Keratinocyte (primary cell): ENCODE measurements around the gene KCNB1. TPM values are rescaled to one million over a fixed set of nuclear protein-coding genes. Genes with fewer than 3 reads are reported as not detected.

Experiments used
- DNase-seq: peaks from one replicate; pipeline ENCODE4 v3.0.0-alpha.2; 2011; ENCODE audit warnings: low read depth, missing footprints, low spot score
- FAIRE-seq: peaks from 2 replicates; lab custom pipeline; 2011; peaks lifted over from hg19 to GRCh38; lab: Jason Lieb, UNC
- H2AFZ ChIP-seq: 2 replicates; pipeline ENCODE4 v1.6.0; 2012; ENCODE audit warnings: low read length, control low read depth, inconsistent platforms; ENCODE audit not compliant: control insufficient read depth
- H3K27ac ChIP-seq: 2 replicates; pipeline ENCODE4 v1.5.1; 2011; ENCODE audit warnings: low read length; ENCODE audit not compliant: control insufficient read depth, insufficient read depth
- H3K27me3 ChIP-seq: 3 replicates; pipeline ENCODE4 v1.6.0; 2011; ENCODE audit warnings: low read length; ENCODE audit not compliant: control insufficient read depth, insufficient read depth; ENCODE audit errors: extremely low read depth
- H3K36me3 ChIP-seq, 2 experiments: 2 replicates in 1 of 2; 3 replicates in 1 of 2; pipeline ENCODE4 v1.5.1; 2011; ENCODE audit warnings: low read length in 2 of 2, mild to moderate bottlenecking in 1 of 2; ENCODE audit not compliant: control insufficient read depth in 2 of 2, insufficient read depth in 2 of 2; ENCODE audit errors: extremely low read depth in 1 of 2
- H3K4me1 ChIP-seq: 3 replicates; pipeline ENCODE4 v1.5.1; 2011; ENCODE audit warnings: low read length; ENCODE audit not compliant: control insufficient read depth, insufficient read depth; ENCODE audit errors: extremely low read depth
- H3K4me2 ChIP-seq: 3 replicates; pipeline ENCODE4 v1.6.0; 2011; ENCODE audit warnings: low read depth, low read length; ENCODE audit not compliant: control insufficient read depth, insufficient read depth; ENCODE audit errors: extremely low read depth
- H3K4me3 ChIP-seq, 3 experiments: fragments of 200-600 bp in 1 of 3; sonication (generic) in 1 of 3; 2 replicates in 2 of 3; 3 replicates in 1 of 3; pipeline ENCODE4 v1.5.1; 2011 to 2016; ENCODE audit warnings: low read length in 3 of 3, mild to moderate bottlenecking in 3 of 3, control low read depth in 2 of 3, inconsistent platforms in 1 of 3, low read depth in 1 of 3, mixed read lengths in 1 of 3, mixed run types in 1 of 3, moderate library complexity in 1 of 3; ENCODE audit not compliant: control insufficient read depth in 2 of 3, insufficient read depth in 2 of 3; ENCODE audit errors: extremely low read depth in 1 of 3
- H3K79me2 ChIP-seq: 2 replicates; pipeline ENCODE4 v1.6.0; 2012; ENCODE audit warnings: low read length; ENCODE audit not compliant: control insufficient read depth, insufficient read depth
- H3K9ac ChIP-seq: 3 replicates; pipeline ENCODE4 v1.6.0; 2011; ENCODE audit warnings: low read length; ENCODE audit not compliant: control insufficient read depth, insufficient read depth; ENCODE audit errors: extremely low read depth
- H3K9me1 ChIP-seq: 3 replicates; pipeline ENCODE4 v1.6.0; 2011; ENCODE audit warnings: low read length; ENCODE audit not compliant: control insufficient read depth, insufficient read depth; ENCODE audit errors: extremely low read depth
- H3K9me3 ChIP-seq: 2 replicates; pipeline ENCODE4 v1.5.1; 2012; ENCODE audit warnings: low read depth, low read length; ENCODE audit not compliant: control insufficient read depth
- H4K20me1 ChIP-seq: 3 replicates; pipeline ENCODE4 v1.6.0; 2011; ENCODE audit warnings: low read length; ENCODE audit not compliant: control insufficient read depth, insufficient read depth; ENCODE audit errors: extremely low read depth
- EZH2 ChIP-seq: IDR thresholded peaks from one replicate; pipeline ENCODE4 v1.6.1; 2012; ENCODE audit warnings: inconsistent platforms, mild to moderate bottlenecking, low read length, moderate library complexity
- dilution Hi-C: fragments of 300-500 bp; cut with MboI; formaldehyde crosslinking; loops from one replicate; pipeline ENCODE4 v1.7.0; 2020; ENCODE audit warnings: low sequenced_read_pairs; ENCODE audit not compliant: extremely low pct_ligation_motif_present
- polyA plus RNA-seq, 5 experiments: library from polyadenylated mRNA; depleted of rRNA in 3 of 5; stranded (reverse) in 3 of 5; stranded (forward) in 1 of 5; unstranded in 1 of 5; fragments of >200 nt; gene quantifications; 1 replicate in 1 of 5; 2 replicates in 3 of 5; 3 replicates in 1 of 5; pipeline versions ENCODE4 v1.2.1 to v1.2.3, GENCODE V29; 2011 to 2012; ENCODE audit warnings: missing spikeins in 2 of 5, low read depth in 1 of 5, low replicate concordance in 1 of 5
- TF ChIP-seq, protein P1 (sequence below), 3 experiments: IDR thresholded peaks in 1 of 3; conservative IDR thresholded peaks in 1 of 3; optimal IDR thresholded peaks in 1 of 3; 2 replicates in 2 of 3; 3 replicates in 1 of 3; pipeline versions ENCODE3 to v1.5.1; 2011; ENCODE audit warnings: low read length in 3 of 3, mild to moderate bottlenecking in 3 of 3, moderate library complexity in 2 of 3, control low read depth in 1 of 3, inconsistent platforms in 1 of 3; ENCODE audit not compliant: insufficient read depth in 2 of 3; ENCODE audit errors: extremely low read depth in 1 of 3

The KCNB1 gene
- polyA plus RNA-seq, 1 donor (not counting 4 experiments of a cell fraction or from before 2014, with no cell fraction given) = not detected

DNA sequence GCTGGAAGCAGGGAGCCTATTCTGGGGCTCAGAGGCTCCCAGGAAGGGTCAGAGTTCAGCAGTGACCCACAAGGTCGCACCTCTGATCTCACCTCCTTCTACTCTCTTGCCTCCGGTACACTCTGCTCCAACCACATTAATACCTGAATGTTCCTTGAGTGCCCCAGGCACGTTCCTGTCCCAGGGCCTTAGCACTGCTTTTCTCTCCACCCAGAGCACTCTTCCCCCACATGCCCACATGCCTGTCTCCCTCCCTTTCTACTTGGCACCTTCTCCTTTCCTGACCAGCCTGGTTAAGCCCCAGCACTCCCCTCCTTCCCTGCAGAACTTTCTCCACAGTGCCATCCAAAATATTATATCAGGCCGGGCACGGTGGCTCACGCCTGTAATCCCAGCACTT is 13.4 kb downstream of the KCNB1 start:
- TF ChIP-seq, protein P1, sequence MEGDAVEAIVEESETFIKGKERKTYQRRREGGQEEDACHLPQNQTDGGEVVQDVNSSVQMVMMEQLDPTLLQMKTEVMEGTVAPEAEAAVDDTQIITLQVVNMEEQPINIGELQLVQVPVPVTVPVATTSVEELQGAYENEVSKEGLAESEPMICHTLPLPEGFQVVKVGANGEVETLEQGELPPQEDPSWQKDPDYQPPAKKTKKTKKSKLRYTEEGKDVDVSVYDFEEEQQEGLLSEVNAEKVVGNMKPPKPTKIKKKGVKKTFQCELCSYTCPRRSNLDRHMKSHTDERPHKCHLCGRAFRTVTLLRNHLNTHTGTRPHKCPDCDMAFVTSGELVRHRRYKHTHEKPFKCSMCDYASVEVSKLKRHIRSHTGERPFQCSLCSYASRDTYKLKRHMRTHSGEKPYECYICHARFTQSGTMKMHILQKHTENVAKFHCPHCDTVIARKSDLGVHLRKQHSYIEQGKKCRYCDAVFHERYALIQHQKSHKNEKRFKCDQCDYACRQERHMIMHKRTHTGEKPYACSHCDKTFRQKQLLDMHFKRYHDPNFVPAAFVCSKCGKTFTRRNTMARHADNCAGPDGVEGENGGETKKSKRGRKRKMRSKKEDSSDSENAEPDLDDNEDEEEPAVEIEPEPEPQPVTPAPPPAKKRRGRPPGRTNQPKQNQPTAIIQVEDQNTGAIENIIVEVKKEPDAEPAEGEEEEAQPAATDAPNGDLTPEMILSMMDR (optimal IDR thresholded peaks at IDR 0.05 in 1 of 3, IDR thresholded peaks at IDR 0.05 in 1 of 3, conservative IDR thresholded peaks at IDR 0.05 in 1 of 3; ENCODE audit: extremely low read depth in 1 of 3, insufficient read depth in 2 of 3, low read length in 3 of 3) = no peak
- no peak for TF ChIP-seq EZH2
- no peak for FAIRE-seq
- no peak overlapping the region for H3K4me3 ChIP-seq
- no peak overlapping the region for H2AFZ ChIP-seq
- H3K79me2 ChIP-seq = no peaks in the 10 kb centered on the region
- dilution Hi-C loops = no loop called here
- no peaks in the 10 kb centered on the region for H3K4me1 ChIP-seq
- no peaks in the 10 kb centered on the region for H4K20me1 ChIP-seq
- no peak overlapping the region for H3K4me2 ChIP-seq
- no peak for DNase-seq
- H3K9me3 ChIP-seq = no peaks in the 10 kb centered on the region
- H3K9me1 ChIP-seq = no peaks in the 10 kb centered on the region
- H3K9ac ChIP-seq = no peak overlapping the region
- H3K36me3 ChIP-seq = no peaks in the 10 kb centered on the region
- H3K27me3 ChIP-seq = peaks cover 26% of the 10 kb centered on the region
- H3K27ac ChIP-seq = no peak overlapping the region

DNA sequence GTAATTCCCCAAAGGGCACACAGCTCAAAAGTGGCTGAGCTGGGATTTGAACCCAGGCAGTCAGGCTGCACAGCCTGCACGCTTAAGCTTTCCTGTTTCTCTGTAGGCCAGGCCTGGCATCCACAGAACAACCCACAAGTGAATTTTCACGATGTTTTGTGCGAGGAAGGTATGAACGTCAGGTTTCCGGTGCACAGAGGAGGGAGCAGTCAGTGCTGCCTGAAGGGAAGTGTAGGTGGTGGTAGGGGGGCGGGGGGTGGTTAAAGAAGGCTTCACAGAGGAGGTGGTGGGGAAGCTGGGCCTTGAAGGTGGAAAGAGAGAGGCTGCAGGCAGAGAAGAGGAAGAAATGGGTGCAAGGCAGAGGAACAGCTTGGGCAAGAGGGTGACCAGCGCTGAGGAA is 14.1 kb downstream of the KCNB1 start:
- TF ChIP-seq, protein P1 (optimal IDR thresholded peaks at IDR 0.05 in 1 of 3, IDR thresholded peaks at IDR 0.05 in 1 of 3, conservative IDR thresholded peaks at IDR 0.05 in 1 of 3; ENCODE audit: extremely low read depth in 1 of 3, insufficient read depth in 2 of 3, low read length in 3 of 3) = no peak
- no peak for TF ChIP-seq EZH2
- peaks cover 26% of the 10 kb centered on the region for H3K27me3 ChIP-seq

More for the DNA sequence above, 14.1 kb downstream of the KCNB1 start:
- Histone ChIP-seq H3K9me3 (no peaks in the 10 kb centered on the region), H3K9me1 (no peaks in the 10 kb centered on the region), H3K9ac (no peak overlapping the region), H2AFZ (no peak overlapping the region), H3K79me2 (no peaks in the 10 kb centered on the region), H3K4me1 (no peaks in the 10 kb centered on the region), H3K4me2 (no peak overlapping the region), H3K27ac (no peak overlapping the region), H4K20me1 (no peaks in the 10 kb centered on the region), H3K36me3 (no peaks in the 10 kb centered on the region), H3K4me3 (no peak overlapping the region)
- FAIRE-seq (no peak), DNase-seq (no peak)
- dilution Hi-C loops = no loop called here
